Upper lobe of left lung (tissue), 6 donors: ENCODE measurements around the gene SAMD9L. TPM values are rescaled to one million over a fixed set of nuclear protein-coding genes. Genes with fewer than 3 reads are reported as not detected.

Source experiments
- ATAC-seq, 2 donors: fragments of 200-7000 bp; cut with Tn5 transposase; one replicate each; pipeline ENCODE4 v1.9.1; 2022; ENCODE audit warnings: mild to moderate bottlenecking in 2 of 2, moderate library complexity in 2 of 2; ENCODE audit not compliant: low FRiP score in 2 of 2
- DNase-seq, 2 donors: peaks; one replicate each; pipeline ENCODE4 v3.0.0-alpha.2; 2019 to 2020
- H3K27ac ChIP-seq, 4 donors: fragments of 200-600 bp; sonication (generic); one replicate each; pipeline ENCODE4 v1.5.1; 2016 to 2019
- H3K27me3 ChIP-seq, 4 donors: fragments of 200-600 bp; sonication (generic); one replicate each; pipeline ENCODE4 v1.5.1; 2017 to 2019
- H3K36me3 ChIP-seq, 4 donors: fragments of 200-600 bp; sonication (generic); one replicate each; pipeline ENCODE4 v1.5.1; 2016 to 2019
- H3K4me1 ChIP-seq, 4 donors: fragments of 200-600 bp; sonication (generic); one replicate each; pipeline ENCODE4 v1.5.1; 2018 to 2019
- H3K4me3 ChIP-seq, 4 donors: fragments of 200-600 bp; sonication (generic); one replicate each; pipeline ENCODE4 v1.5.1; 2017 to 2019; ENCODE audit warnings: mild to moderate bottlenecking in 2 of 4, moderate library complexity in 1 of 4
- H3K9me3 ChIP-seq, 4 donors: fragments of 200-600 bp; sonication (generic); one replicate each; pipeline ENCODE4 v1.5.1; 2018 to 2019
- EP300 ChIP-seq, 4 donors: sonication (generic); formaldehyde crosslinking; IDR thresholded peaks; one replicate each; pipeline ENCODE4 v1.5.1; 2017; ENCODE audit warnings: antibody characterized with exemption in 4 of 4, control low read depth in 2 of 4
- POLR2A ChIP-seq, 4 donors: fragments of 450-650 bp; IDR thresholded peaks; one replicate each; pipeline ENCODE4 v1.5.1; 2016 to 2017; ENCODE audit warnings: antibody characterized with exemption in 4 of 4, mild to moderate bottlenecking in 2 of 4
- POLR2AphosphoS5 ChIP-seq, 2 donors: sonication (generic); formaldehyde crosslinking; IDR thresholded peaks; one replicate each; pipeline ENCODE4 v1.5.1; 2017; ENCODE audit warnings: antibody characterized with exemption in 2 of 2
- WGBS, 2 donors: methylation state at CpG; one replicate each; pipeline ENCODE4 v1.1.5; 2017 to 2018; 5-methylcytosine and 5-hydroxymethylcytosine counted together
- total RNA-seq, 6 donors: library from RNA; depleted of rRNA in 4 of 6; stranded (reverse); fragments of >200 nt in 4 of 6; gene quantifications; one replicate each; pipeline versions ENCODE4 v1.1.0 to v1.2.1, GENCODE V29; 2016 to 2021
- TF ChIP-seq, protein P1 (sequence below), 6 experiments: fragments of 450-650 bp in 4 of 6; fragments of 200-600 bp in 2 of 6; sonication (generic) in 2 of 6; IDR thresholded peaks; one replicate each; pipeline ENCODE4 v1.5.1; 2016 to 2019; ENCODE audit warnings: antibody characterized with exemption in 6 of 6
- donor health status: DM: no; HTN: no; CAD: no; lungs with moderate emphysema.
- donor health status: DM: no; HTN: yes; CAD: no; lungs with severe emphysema.

The SAMD9L gene
- total RNA-seq, 6 donors from 2014 or later: 20.7 to 50.6 (median 32.5) TPM

DNA sequence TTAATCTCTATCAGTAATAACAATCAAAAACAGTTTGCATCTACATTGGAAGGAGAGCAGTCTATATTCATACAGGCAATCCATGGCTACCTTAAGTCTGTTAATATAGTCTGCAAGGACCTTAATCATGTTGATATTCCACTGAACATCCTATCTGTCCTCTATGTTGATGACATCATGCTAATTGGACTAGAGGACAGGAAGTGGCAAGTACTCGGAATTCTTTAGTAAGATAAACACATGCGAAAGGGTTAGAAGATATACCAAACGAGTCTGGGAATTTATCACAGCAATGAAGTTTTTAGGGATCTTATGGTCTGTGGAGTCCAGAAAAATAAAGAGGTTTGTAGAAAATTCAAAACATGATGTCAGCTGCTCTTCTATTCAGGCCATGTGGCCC is 11.3 kb upstream of the SAMD9L start:
- Histone ChIP-seq H3K27ac (no peak overlapping the region), H3K4me3 (no peak overlapping the region), H3K27me3 (no peaks in the 10 kb centered on the region), H3K9me3 (no peaks in the 10 kb centered on the region), H3K4me1 (no peaks in the 10 kb centered on the region), H3K36me3 (no peaks in the 10 kb centered on the region)
- WGBS, 2 donors: 49 to 64% methylated on average over 3 of the region's 3 CpGs
- TF ChIP-seq POLR2A (IDR thresholded peaks at IDR 0.05): no peak
- TF ChIP-seq EP300 (IDR thresholded peaks at IDR 0.05): no peak
- no peak for TF ChIP-seq POLR2AphosphoS5 (IDR thresholded peaks at IDR 0.05)
- TF ChIP-seq, protein P1, sequence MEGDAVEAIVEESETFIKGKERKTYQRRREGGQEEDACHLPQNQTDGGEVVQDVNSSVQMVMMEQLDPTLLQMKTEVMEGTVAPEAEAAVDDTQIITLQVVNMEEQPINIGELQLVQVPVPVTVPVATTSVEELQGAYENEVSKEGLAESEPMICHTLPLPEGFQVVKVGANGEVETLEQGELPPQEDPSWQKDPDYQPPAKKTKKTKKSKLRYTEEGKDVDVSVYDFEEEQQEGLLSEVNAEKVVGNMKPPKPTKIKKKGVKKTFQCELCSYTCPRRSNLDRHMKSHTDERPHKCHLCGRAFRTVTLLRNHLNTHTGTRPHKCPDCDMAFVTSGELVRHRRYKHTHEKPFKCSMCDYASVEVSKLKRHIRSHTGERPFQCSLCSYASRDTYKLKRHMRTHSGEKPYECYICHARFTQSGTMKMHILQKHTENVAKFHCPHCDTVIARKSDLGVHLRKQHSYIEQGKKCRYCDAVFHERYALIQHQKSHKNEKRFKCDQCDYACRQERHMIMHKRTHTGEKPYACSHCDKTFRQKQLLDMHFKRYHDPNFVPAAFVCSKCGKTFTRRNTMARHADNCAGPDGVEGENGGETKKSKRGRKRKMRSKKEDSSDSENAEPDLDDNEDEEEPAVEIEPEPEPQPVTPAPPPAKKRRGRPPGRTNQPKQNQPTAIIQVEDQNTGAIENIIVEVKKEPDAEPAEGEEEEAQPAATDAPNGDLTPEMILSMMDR (IDR thresholded peaks at IDR 0.05): no peak
- ATAC-seq: no peak
- DNase-seq: no peak

DNA sequence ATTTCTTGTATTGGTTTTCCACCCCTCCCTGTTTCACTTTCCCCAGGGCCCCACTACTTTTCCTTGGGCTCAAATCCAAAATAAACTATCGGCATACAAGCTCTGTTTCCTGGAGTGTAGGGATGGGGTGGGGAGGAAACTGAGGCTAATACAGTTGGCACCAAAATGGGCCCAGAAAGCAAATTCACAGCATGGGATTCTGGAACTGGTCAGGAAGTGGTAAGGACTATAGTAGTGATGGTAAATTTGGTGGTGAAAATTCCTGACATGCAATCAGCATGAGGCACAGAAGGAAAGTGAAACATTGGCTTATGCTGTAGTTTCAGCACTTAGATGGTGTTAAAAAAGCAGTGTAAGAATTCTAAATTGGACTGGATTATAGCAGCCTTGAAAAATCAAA is 8.7 kb upstream of the SAMD9L start:
- no peak for ATAC-seq
- no peaks in the 10 kb centered on the region for H3K4me1 ChIP-seq
- no peaks in the 10 kb centered on the region for H3K36me3 ChIP-seq
- H3K27me3 ChIP-seq: no peaks in the 10 kb centered on the region
- DNase-seq: no peak
- H3K4me3 ChIP-seq: no peak overlapping the region
- H3K27ac ChIP-seq: no peak overlapping the region
- WGBS, 2 donors: 55 to 57% methylated on average over 1 of the region's 1 CpG
- TF ChIP-seq, protein P1 (IDR thresholded peaks at IDR 0.05): no peak
- no peak for TF ChIP-seq POLR2AphosphoS5 (IDR thresholded peaks at IDR 0.05)
- no peak for TF ChIP-seq EP300 (IDR thresholded peaks at IDR 0.05)
- no peak for TF ChIP-seq POLR2A (IDR thresholded peaks at IDR 0.05)
- H3K9me3 ChIP-seq: no peaks in the 10 kb centered on the region

DNA sequence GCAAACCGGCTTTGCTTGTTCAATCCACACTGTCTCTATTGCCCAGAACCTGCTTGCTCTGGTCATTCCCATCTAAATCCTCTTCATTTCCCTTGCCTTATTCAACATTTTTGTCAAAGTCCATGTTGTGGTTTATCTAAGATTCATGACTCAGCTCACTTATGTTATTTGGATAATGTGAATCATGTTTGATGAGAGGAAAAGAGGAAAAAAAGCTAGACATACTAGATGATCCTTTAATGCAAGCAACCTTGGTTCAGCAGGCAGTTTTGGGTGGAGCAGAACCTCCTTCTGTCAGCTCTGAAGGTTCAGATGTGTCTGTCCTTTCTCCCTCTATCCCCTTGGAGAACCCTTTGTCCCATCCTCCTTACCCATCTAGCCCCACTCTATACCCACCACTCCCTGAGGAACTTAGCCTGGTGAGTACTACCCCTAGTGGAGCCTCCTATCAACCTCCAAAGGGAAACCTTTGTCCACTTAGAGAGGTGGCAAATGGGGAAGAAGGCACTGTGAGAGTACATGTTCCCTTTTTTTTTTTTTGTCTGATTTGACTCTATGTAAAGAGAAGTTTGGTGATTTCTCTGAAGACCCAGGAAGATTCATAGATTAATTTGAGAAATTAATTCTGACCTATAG is 2.1 kb upstream of the SAMD9L start:
- no peak overlapping the region for H3K27ac ChIP-seq
- ATAC-seq (peak in 1 of 2 donors; percentile 14), DNase-seq (no peak)
- peaks cover 0 to 1% (median 0%) of the 10 kb centered on the region in 4 donors for H3K36me3 ChIP-seq
- H3K9me3 ChIP-seq: no peaks in the 10 kb centered on the region
- WGBS, 2 donors: 85 to 91% methylated on average over 1 of the region's 1 CpG
- H3K4me3 ChIP-seq: no peak overlapping the region
- TF ChIP-seq POLR2AphosphoS5 (IDR thresholded peaks at IDR 0.05): no peak
- H3K4me1 ChIP-seq: peaks cover 20 to 22% (median 22%) of the 10 kb centered on the region in 4 donors
- H3K27me3 ChIP-seq: no peaks in the 10 kb centered on the region

DNA sequence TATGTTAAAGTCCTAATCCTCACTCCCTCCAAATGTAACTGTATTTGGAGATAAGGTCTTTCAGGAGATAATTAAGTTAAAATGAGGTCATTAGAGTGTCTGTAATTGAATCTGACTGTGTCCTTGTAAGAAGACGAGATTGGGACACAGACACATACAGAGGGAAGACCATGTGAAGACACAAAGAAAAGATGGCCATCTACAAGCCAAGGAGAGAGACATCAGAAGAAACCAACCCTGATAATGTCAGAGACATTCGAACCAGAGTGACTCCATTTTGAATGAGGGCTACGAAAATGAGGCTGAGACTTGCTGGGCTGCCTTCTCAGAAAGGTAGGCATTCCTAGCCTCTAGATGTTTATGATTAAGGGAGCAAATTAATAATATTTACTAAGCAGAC is 542 bp upstream of the SAMD9L start:
- Histone ChIP-seq H3K4me1 (peaks cover 20 to 24% (median 22%) of the 10 kb centered on the region in 4 donors), H3K4me3 (peak overlapping the region in 1 of 4 donors; percentile 49), H3K9me3 (no peaks in the 10 kb centered on the region), H3K27ac (peak overlapping the region; percentile 37 to 83 (median 74)), H3K36me3 (peaks cover 7 to 17% (median 7%) of the 10 kb centered on the region in 4 donors), H3K27me3 (no peaks in the 10 kb centered on the region)
- TF ChIP-seq, protein P1 (IDR thresholded peaks at IDR 0.05): no peak
- TF ChIP-seq EP300 (IDR thresholded peaks at IDR 0.05) (no peak), POLR2A (IDR thresholded peaks at IDR 0.05) (no peak), POLR2AphosphoS5 (IDR thresholded peaks at IDR 0.05) (no peak)
- DNase-seq: no peak
- no peak for ATAC-seq
- WGBS, 2 donors: 84 to 92% methylated on average over 3 of the region's 3 CpGs

DNA sequence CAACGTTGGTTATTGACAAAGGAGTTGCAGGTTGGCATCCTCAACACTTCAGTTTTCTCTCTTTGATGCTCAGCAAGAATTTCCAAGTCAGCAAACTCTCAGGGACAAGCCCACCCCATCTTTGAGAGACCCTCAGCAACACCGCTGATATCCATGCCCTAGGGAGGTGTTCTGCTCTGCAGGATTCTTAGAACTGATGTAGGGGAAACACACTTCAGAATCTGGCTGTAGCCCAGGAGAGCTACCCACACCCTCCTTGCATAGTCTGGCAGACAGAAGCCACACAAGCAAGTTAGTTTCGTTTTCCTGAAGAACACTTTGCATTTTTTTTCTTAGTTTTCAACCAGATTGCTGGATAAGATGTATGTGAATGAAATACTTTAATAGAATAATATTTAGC is 822 bp downstream of the SAMD9L start:
- no peaks in the 10 kb centered on the region for H3K9me3 ChIP-seq
- DNase-seq: peak in 1 of 2 donors; percentile 55
- peaks cover 7 to 31% (median 17%) of the 10 kb centered on the region in 4 donors for H3K36me3 ChIP-seq
- peak overlapping the region; percentile 37 to 83 (median 74) for H3K27ac ChIP-seq
- WGBS, 2 donors: 0% methylated on average over 3 of the region's 3 CpGs
- ATAC-seq: peak; percentile 74 to 85
- H3K4me3 ChIP-seq: peak overlapping the region; percentile 4 to 55 (median 42)
- peaks cover 20 to 24% (median 22%) of the 10 kb centered on the region in 4 donors for H3K4me1 ChIP-seq
- TF ChIP-seq EP300 (IDR thresholded peaks at IDR 0.05) (no peak), POLR2AphosphoS5 (IDR thresholded peaks at IDR 0.05) (peak in 1 of 2 donors; percentile 24)
- H3K27me3 ChIP-seq: no peaks in the 10 kb centered on the region
